Panc1 (cell line): ENCODE measurements around the gene SAMD4A.

ENCODE experiments used
- POLR2AphosphoS5 ChIP-seq: IDR thresholded peaks from 2 replicates; pipeline ENCODE4 v1.6.1; 2012; ENCODE audit warnings: mild to moderate bottlenecking, low read depth, low read length, moderate library complexity
- TCF7L2 ChIP-seq: IDR thresholded peaks from 2 replicates; pipeline ENCODE4 v1.6.1; 2011; ENCODE audit warnings: mild to moderate bottlenecking, low read depth, low read length, inconsistent platforms
- TF ChIP-seq, protein P1 (sequence below): fragments of 450-650 bp; IDR thresholded peaks from 2 replicates; pipeline ENCODE4 v1.5.1; 2017; ENCODE audit warnings: mild to moderate bottlenecking
- TF ChIP-seq, protein P2 (sequence below), 2 experiments: IDR thresholded peaks; 2 replicates each; pipeline ENCODE4 v1.6.1; 2011 to 2012; ENCODE audit warnings: low read depth in 2 of 2, control low read depth in 1 of 2, low read length in 1 of 2, mild to moderate bottlenecking in 1 of 2, moderate library complexity in 1 of 2; ENCODE audit not compliant: insufficient read depth in 1 of 2

DNA sequence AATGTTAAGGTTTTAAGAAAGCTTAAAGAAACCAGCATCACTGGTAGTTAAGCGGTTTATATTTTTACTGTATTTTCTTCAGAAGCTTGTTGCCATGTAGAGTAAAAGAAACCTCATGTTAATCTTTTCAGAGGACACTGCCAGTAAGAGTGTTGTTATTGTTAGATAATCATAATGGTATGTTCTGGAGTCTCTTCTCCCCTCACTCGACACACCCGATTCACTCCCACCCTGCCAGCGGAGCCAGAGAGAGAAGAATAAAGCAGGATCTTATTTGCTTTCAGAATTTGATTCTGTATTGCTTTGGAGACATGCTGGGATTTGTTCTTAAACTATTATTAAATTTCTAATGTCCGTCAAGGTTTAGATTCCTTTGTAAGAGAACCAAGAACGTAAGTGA is 113.7 kb downstream of the SAMD4A start:
- TF ChIP-seq, protein P1, sequence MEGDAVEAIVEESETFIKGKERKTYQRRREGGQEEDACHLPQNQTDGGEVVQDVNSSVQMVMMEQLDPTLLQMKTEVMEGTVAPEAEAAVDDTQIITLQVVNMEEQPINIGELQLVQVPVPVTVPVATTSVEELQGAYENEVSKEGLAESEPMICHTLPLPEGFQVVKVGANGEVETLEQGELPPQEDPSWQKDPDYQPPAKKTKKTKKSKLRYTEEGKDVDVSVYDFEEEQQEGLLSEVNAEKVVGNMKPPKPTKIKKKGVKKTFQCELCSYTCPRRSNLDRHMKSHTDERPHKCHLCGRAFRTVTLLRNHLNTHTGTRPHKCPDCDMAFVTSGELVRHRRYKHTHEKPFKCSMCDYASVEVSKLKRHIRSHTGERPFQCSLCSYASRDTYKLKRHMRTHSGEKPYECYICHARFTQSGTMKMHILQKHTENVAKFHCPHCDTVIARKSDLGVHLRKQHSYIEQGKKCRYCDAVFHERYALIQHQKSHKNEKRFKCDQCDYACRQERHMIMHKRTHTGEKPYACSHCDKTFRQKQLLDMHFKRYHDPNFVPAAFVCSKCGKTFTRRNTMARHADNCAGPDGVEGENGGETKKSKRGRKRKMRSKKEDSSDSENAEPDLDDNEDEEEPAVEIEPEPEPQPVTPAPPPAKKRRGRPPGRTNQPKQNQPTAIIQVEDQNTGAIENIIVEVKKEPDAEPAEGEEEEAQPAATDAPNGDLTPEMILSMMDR = no peak
- TF ChIP-seq POLR2AphosphoS5 (no peak), TCF7L2 (no peak)
- TF ChIP-seq, protein P2, sequence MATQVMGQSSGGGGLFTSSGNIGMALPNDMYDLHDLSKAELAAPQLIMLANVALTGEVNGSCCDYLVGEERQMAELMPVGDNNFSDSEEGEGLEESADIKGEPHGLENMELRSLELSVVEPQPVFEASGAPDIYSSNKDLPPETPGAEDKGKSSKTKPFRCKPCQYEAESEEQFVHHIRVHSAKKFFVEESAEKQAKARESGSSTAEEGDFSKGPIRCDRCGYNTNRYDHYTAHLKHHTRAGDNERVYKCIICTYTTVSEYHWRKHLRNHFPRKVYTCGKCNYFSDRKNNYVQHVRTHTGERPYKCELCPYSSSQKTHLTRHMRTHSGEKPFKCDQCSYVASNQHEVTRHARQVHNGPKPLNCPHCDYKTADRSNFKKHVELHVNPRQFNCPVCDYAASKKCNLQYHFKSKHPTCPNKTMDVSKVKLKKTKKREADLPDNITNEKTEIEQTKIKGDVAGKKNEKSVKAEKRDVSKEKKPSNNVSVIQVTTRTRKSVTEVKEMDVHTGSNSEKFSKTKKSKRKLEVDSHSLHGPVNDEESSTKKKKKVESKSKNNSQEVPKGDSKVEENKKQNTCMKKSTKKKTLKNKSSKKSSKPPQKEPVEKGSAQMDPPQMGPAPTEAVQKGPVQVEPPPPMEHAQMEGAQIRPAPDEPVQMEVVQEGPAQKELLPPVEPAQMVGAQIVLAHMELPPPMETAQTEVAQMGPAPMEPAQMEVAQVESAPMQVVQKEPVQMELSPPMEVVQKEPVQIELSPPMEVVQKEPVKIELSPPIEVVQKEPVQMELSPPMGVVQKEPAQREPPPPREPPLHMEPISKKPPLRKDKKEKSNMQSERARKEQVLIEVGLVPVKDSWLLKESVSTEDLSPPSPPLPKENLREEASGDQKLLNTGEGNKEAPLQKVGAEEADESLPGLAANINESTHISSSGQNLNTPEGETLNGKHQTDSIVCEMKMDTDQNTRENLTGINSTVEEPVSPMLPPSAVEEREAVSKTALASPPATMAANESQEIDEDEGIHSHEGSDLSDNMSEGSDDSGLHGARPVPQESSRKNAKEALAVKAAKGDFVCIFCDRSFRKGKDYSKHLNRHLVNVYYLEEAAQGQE (IDR thresholded peaks at IDR 0.05; ENCODE audit: insufficient read depth in 1 of 2, low read depth in 2 of 2, low read length in 1 of 2) = no peak
